ENCODE measurements around the gene KSR1. TPM values are rescaled to one million over a fixed set of nuclear protein-coding genes. Genes with fewer than 3 reads are reported as not detected.

The KSR1 gene
- total RNA-seq, 1 donor = 6.5 TPM

DNA sequence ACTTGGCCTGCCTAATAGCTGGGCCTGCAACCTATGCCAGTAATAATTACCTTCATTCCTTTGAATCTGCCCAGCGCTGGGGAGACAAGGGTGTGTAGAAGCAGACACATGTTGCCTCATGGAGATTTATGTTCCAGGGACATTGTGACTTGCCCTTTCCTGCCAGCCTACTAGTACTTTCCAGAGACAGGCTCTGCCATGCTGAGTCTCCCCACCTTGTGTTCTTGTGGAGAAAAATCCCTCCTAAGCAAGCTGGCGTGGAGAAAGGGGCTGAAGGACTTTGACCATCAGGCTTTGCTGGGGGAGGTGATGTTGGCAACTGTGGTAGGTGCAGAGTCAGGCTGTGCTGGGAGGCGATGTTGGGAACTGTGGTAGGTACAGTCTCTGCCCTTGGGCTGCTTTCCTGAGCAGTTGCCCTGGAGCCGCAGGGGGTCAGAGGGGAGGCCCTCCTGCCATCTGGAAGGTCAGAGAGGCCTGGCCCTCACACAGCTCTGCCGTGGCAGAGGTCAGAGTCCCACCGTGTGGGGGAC lies 4.0 kb downstream of the KSR1 start:
- H3K27me3 ChIP-seq (ENCODE audit: insufficient read depth, low read length) = peaks cover 36% of the 10 kb centered on the region
- H3K4me3 ChIP-seq (ENCODE audit: insufficient read depth, low read length) = no peak overlapping the region
- no peak overlapping the region for H3K4me2 ChIP-seq (ENCODE audit: insufficient read depth, low read length)
- peaks cover 14% of the 10 kb centered on the region for H3K4me1 ChIP-seq (ENCODE audit: insufficient read depth, low read length)
- H3K36me3 ChIP-seq (ENCODE audit: insufficient read depth, low read length) = no peaks in the 10 kb centered on the region
- no peaks in the 10 kb centered on the region for H3K9me3 ChIP-seq (ENCODE audit: low read depth, low read length)
- H3K79me2 ChIP-seq (ENCODE audit: insufficient read depth, low read length) = no peaks in the 10 kb centered on the region
- no peak for DNase-seq (ENCODE audit: insufficient read length, low spot score, missing footprints)
- TF ChIP-seq, protein P1, sequence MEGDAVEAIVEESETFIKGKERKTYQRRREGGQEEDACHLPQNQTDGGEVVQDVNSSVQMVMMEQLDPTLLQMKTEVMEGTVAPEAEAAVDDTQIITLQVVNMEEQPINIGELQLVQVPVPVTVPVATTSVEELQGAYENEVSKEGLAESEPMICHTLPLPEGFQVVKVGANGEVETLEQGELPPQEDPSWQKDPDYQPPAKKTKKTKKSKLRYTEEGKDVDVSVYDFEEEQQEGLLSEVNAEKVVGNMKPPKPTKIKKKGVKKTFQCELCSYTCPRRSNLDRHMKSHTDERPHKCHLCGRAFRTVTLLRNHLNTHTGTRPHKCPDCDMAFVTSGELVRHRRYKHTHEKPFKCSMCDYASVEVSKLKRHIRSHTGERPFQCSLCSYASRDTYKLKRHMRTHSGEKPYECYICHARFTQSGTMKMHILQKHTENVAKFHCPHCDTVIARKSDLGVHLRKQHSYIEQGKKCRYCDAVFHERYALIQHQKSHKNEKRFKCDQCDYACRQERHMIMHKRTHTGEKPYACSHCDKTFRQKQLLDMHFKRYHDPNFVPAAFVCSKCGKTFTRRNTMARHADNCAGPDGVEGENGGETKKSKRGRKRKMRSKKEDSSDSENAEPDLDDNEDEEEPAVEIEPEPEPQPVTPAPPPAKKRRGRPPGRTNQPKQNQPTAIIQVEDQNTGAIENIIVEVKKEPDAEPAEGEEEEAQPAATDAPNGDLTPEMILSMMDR (IDR thresholded peaks at IDR 0.05; ENCODE audit: extremely low read depth, low read depth, low read length) = no peak
- peaks cover 29% of the 10 kb centered on the region for H4K20me1 ChIP-seq (ENCODE audit: insufficient read depth, low read length)
- no peak overlapping the region for H2AFZ ChIP-seq (ENCODE audit: low read length)
- no peak overlapping the region for H3K27ac ChIP-seq (ENCODE audit: low read depth, low read length)

DNA sequence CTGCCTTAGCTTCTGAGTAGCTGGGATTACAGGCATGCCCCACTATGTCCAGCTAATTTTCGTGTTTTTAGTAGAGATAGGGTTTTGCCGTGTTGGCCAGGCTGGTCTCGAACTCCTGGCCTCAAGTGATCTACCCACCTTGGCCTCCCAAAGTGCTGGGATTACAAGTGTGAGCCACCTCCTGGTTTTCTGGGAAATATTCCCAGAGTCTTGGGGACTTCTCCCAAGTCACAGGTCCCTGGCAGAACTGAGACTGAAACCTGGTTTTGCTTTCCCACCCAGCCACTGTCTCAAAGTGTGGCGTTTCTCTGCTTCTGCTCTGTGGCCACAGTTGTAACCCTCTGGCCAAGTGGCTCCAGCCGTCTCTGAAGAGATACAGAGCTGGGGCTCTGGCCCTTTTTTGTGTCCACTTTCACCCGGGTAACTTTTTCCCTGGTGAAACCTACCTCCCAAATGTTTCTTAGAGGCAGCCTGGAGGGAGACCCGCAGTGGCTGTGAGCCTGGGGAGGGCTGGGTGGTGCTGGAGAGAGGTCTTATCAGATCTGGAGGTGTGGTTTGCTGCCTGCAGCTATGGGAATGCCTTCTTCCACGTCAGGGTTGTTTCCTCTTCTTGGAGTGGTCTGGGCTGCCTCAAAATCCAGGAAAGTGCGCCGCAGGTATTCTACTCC lies 5.1 kb downstream of the KSR1 start:
- no peaks in the 10 kb centered on the region for H3K79me2 ChIP-seq (ENCODE audit: insufficient read depth, low read length)
- no peak for DNase-seq (ENCODE audit: insufficient read length, low spot score, missing footprints)

DNA sequence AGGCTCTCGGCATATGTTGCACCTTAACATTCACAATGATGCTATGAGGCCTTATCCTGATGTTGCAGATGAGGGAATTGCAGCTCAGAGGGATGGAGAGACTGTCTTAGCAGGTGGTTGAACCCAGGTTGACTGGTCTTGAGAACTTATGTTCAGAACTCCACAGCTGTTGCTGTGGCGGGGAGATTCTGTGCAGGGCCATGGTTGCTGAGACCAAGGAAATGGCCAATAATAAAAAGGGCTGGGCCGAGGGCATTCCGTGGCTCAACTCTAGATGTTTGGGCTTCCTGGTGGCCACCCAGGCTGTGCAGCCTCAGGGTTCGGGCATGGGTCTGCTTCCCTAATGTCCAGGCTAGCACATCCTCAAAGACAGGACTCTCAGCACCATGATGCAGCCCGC lies 5.9 kb downstream of the KSR1 start:
- Histone ChIP-seq H3K4me1 (ENCODE audit: insufficient read depth, low read length) (peaks cover 12% of the 10 kb centered on the region), H4K20me1 (ENCODE audit: insufficient read depth, low read length) (peaks cover 32% of the 10 kb centered on the region), H3K27ac (ENCODE audit: low read depth, low read length) (no peak overlapping the region), H3K79me2 (ENCODE audit: insufficient read depth, low read length) (no peaks in the 10 kb centered on the region), H3K36me3 (ENCODE audit: insufficient read depth, low read length) (no peaks in the 10 kb centered on the region), H3K4me2 (ENCODE audit: insufficient read depth, low read length) (no peak overlapping the region), H2AFZ (ENCODE audit: low read length) (no peak overlapping the region), H3K27me3 (ENCODE audit: insufficient read depth, low read length) (peaks cover 28% of the 10 kb centered on the region), H3K4me3 (ENCODE audit: insufficient read depth, low read length) (no peak overlapping the region), H3K9me3 (ENCODE audit: low read depth, low read length) (no peaks in the 10 kb centered on the region)
- DNase-seq (ENCODE audit: insufficient read length, low spot score, missing footprints) = no peak
- TF ChIP-seq, protein P1 (IDR thresholded peaks at IDR 0.05; ENCODE audit: extremely low read depth, low read depth, low read length) = no peak

More for the DNA sequence above, 5.1 kb downstream of the KSR1 start:
- peaks cover 14% of the 10 kb centered on the region for H3K4me1 ChIP-seq (ENCODE audit: insufficient read depth, low read length)
- no peaks in the 10 kb centered on the region for H3K36me3 ChIP-seq (ENCODE audit: insufficient read depth, low read length)
- peaks cover 29% of the 10 kb centered on the region for H3K27me3 ChIP-seq (ENCODE audit: insufficient read depth, low read length)
- no peak overlapping the region for H2AFZ ChIP-seq (ENCODE audit: low read length)
- TF ChIP-seq, protein P1 (IDR thresholded peaks at IDR 0.05; ENCODE audit: extremely low read depth, low read depth, low read length) = no peak
- no peak overlapping the region for H3K27ac ChIP-seq (ENCODE audit: low read depth, low read length)
- H3K9me3 ChIP-seq (ENCODE audit: low read depth, low read length) = no peaks in the 10 kb centered on the region
- H3K4me3 ChIP-seq (ENCODE audit: insufficient read depth, low read length) = no peak overlapping the region
- no peak overlapping the region for H3K4me2 ChIP-seq (ENCODE audit: insufficient read depth, low read length)
- H4K20me1 ChIP-seq (ENCODE audit: insufficient read depth, low read length) = peaks cover 29% of the 10 kb centered on the region

DNA sequence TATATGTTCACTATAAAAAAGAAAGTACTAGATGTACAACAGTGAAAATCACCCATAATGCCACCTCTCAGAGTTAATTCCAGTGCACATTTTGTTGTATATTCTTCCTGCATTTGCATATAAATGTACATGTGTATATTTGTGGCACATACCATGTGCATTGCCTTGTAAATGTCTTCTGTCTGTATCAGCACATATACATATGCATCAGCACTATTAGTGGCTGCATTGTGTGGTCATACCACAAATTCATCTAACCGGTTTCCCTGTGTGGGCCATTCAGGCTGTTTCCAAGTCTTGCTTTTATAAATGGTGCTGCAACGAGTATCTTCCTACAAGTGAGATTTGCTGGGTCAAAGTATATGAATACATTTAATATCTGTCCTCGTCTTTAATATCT lies 6.5 kb downstream of the KSR1 start:
- H4K20me1 ChIP-seq (ENCODE audit: insufficient read depth, low read length) = peaks cover 32% of the 10 kb centered on the region
- TF ChIP-seq, protein P1 (IDR thresholded peaks at IDR 0.05; ENCODE audit: extremely low read depth, low read depth, low read length) = no peak
- H3K27me3 ChIP-seq (ENCODE audit: insufficient read depth, low read length) = peaks cover 22% of the 10 kb centered on the region
- DNase-seq (ENCODE audit: insufficient read length, low spot score, missing footprints) = peak; percentile 31
- no peaks in the 10 kb centered on the region for H3K9me3 ChIP-seq (ENCODE audit: low read depth, low read length)
- H3K4me1 ChIP-seq (ENCODE audit: insufficient read depth, low read length) = peaks cover 10% of the 10 kb centered on the region
- H3K4me2 ChIP-seq (ENCODE audit: insufficient read depth, low read length) = no peak overlapping the region
- no peaks in the 10 kb centered on the region for H3K36me3 ChIP-seq (ENCODE audit: insufficient read depth, low read length)
- no peaks in the 10 kb centered on the region for H3K79me2 ChIP-seq (ENCODE audit: insufficient read depth, low read length)
- H3K4me3 ChIP-seq (ENCODE audit: insufficient read depth, low read length) = no peak overlapping the region
- no peak overlapping the region for H2AFZ ChIP-seq (ENCODE audit: low read length)
- H3K27ac ChIP-seq (ENCODE audit: low read depth, low read length) = no peak overlapping the region

Measured in osteoblast (primary cell).